HFFc6 (cell line): ENCODE results near the gene CREB5. TPM values are rescaled to one million over a fixed set of nuclear protein-coding genes. Genes with fewer than 3 reads are reported as not detected.

ENCODE experiments used
- DNase-seq: peaks from one replicate; pipeline ENCODE4 v3.0.0-alpha.2; 2018
- H3K27ac Mint-ChIP-seq: 2 replicates; pipeline ENCODE4 v1.8.0; 2020; ENCODE audit warnings: mild to moderate bottlenecking, mixed read lengths
- H3K27me3 Mint-ChIP-seq: 2 replicates; pipeline ENCODE4 v1.8.0; 2021; ENCODE audit warnings: mild to moderate bottlenecking, moderate library complexity, mixed read lengths; ENCODE audit not compliant: insufficient read depth
- H3K36me3 Mint-ChIP-seq: 2 replicates; pipeline ENCODE4 v1.8.0; 2021; ENCODE audit warnings: low read depth, mixed read lengths
- H3K4me1 Mint-ChIP-seq: 2 replicates; pipeline ENCODE4 v1.8.0; 2020; ENCODE audit warnings: low read depth, mixed read lengths
- H3K4me3 Mint-ChIP-seq: 2 replicates; pipeline ENCODE4 v1.8.0; 2020; ENCODE audit warnings: mild to moderate bottlenecking, moderate library complexity, mixed read lengths
- H3K9me3 Mint-ChIP-seq: 2 replicates; pipeline ENCODE4 v1.8.0; 2020; ENCODE audit warnings: mild to moderate bottlenecking, mixed read lengths
- CTCF ChIP-seq: fragments of 200-600 bp; sonication (generic); IDR thresholded peaks from 2 replicates; pipeline ENCODE4 v1.5.0; 2021; ENCODE audit warnings: antibody characterized with exemption, mild to moderate bottlenecking
- total RNA-seq, 6 experiments: library from RNA; stranded (reverse); fragmentation: NEBNext Ultra II Directional; extraction: Animal tissue kit (Norgen Biotek cat#: 25700); gene quantifications; 2 replicates in 1 of 6; 3 replicates in 5 of 6; pipeline ENCODE4 v1.2.3, GENCODE V29; 2021

Gene CREB5
- total RNA-seq, 6 experiments from 2014 or later = 0.60 to 0.90 (median 0.79) TPM

GRCh38 chr7:28787106-28787505 lies 374.8 kb downstream of the CREB5 start:
- H3K27ac Mint-ChIP-seq = no peak overlapping the region
- no peaks in the 10 kb centered on the region for H3K36me3 Mint-ChIP-seq
- no peak for TF ChIP-seq CTCF
- no peaks in the 10 kb centered on the region; the same call in 1 of the 2 replicates for H3K27me3 Mint-ChIP-seq
- no peak overlapping the region for H3K4me3 Mint-ChIP-seq
- DNase-seq = no peak
- peaks cover 16% of the 10 kb centered on the region; the same call in 1 of the 2 replicates for H3K9me3 Mint-ChIP-seq
- no peaks in the 10 kb centered on the region for H3K4me1 Mint-ChIP-seq

- no peaks in the 10 kb centered on the region; the same call in 1 of the 2 replicates for H3K27me3 Mint-ChIP-seq
- TF ChIP-seq CTCF = no peak
- H3K9me3 Mint-ChIP-seq = peaks cover 17% of the 10 kb centered on the region
- no peaks in the 10 kb centered on the region for H3K4me1 Mint-ChIP-seq
- H3K4me3 Mint-ChIP-seq = no peak overlapping the region
- H3K27ac Mint-ChIP-seq = no peak overlapping the region
- no peaks in the 10 kb centered on the region for H3K36me3 Mint-ChIP-seq
- no peak for DNase-seq
Observed at GRCh38 chr7:28790467-28790866, 378.1 kb downstream of the CREB5 start.

GRCh38 chr7:28792858-28793257 lies 380.5 kb downstream of the CREB5 start:
- Mint-ChIP-seq H3K27ac (no peak overlapping the region), H3K9me3 (peaks cover 24% of the 10 kb centered on the region), H3K4me1 (no peaks in the 10 kb centered on the region), H3K4me3 (no peak overlapping the region), H3K27me3 (no peaks in the 10 kb centered on the region; the same call in 1 of the 2 replicates), H3K36me3 (no peaks in the 10 kb centered on the region)
- TF ChIP-seq CTCF = no peak
- no peak for DNase-seq

- H3K4me3 Mint-ChIP-seq = no peak overlapping the region
- peaks cover 24% of the 10 kb centered on the region for H3K9me3 Mint-ChIP-seq
- H3K36me3 Mint-ChIP-seq = no peaks in the 10 kb centered on the region
- H3K27me3 Mint-ChIP-seq = no peaks in the 10 kb centered on the region; the same call in 1 of the 2 replicates
- no peaks in the 10 kb centered on the region for H3K4me1 Mint-ChIP-seq
- no peak overlapping the region for H3K27ac Mint-ChIP-seq
- no peak for DNase-seq
- no peak for TF ChIP-seq CTCF
Observed at GRCh38 chr7:28793381-28794085, 381.2 kb downstream of the CREB5 start.

GRCh38 chr7:28798274-28798673 lies 386.0 kb downstream of the CREB5 start:
- no peak for DNase-seq
- H3K27ac Mint-ChIP-seq = no peak overlapping the region
- H3K36me3 Mint-ChIP-seq = no peaks in the 10 kb centered on the region
- TF ChIP-seq CTCF = no peak
- peaks cover 11% of the 10 kb centered on the region for H3K9me3 Mint-ChIP-seq
- no peak overlapping the region for H3K4me3 Mint-ChIP-seq
- H3K27me3 Mint-ChIP-seq = peaks cover 2% of the 10 kb centered on the region; the same call in 1 of the 2 replicates
- H3K4me1 Mint-ChIP-seq = no peaks in the 10 kb centered on the region
